DOHH2 (cell line): ENCODE results near the gene PRELID1.
A peak's percentile ranks its signal among the peaks of the same experiment; 100 is the strongest.

ENCODE experiments used
- H3F3A ChIP-seq: fragments of 200-600 bp; sonication (generic), shearing (Covaris generic); 2 replicates; pipeline ENCODE4 v1.6.0; 2016; ENCODE audit warnings: antibody characterized with exemption, mild to moderate bottlenecking; ENCODE audit not compliant: control insufficient read depth, insufficient read depth
- H3K27ac ChIP-seq: fragments of 200-600 bp; sonication (generic); 2 replicates; pipeline ENCODE4 v1.5.1; 2014; ENCODE audit warnings: low read depth, mild to moderate bottlenecking, low read length, moderate library complexity
- H3K27me3 ChIP-seq: fragments of 200-600 bp; sonication (generic); 2 replicates; pipeline ENCODE4 v1.6.1; 2014; ENCODE audit warnings: mild to moderate bottlenecking, low read length, mixed read lengths; ENCODE audit not compliant: control insufficient read depth
- H3K36me3 ChIP-seq: fragments of 200-600 bp; sonication (generic); 2 replicates; pipeline ENCODE4 v1.6.1; 2014; ENCODE audit warnings: mild to moderate bottlenecking, low read length, moderate library complexity, mixed read lengths; ENCODE audit not compliant: control insufficient read depth
- H3K4me1 ChIP-seq: fragments of 200-600 bp; sonication (generic); 2 replicates; pipeline ENCODE4 v1.6.1; 2014; ENCODE audit warnings: mild to moderate bottlenecking, low read length, mixed read lengths; ENCODE audit not compliant: control insufficient read depth
- H3K4me2 ChIP-seq: fragments of 200-600 bp; sonication (generic); 2 replicates; pipeline ENCODE4 v1.6.0; 2014; ENCODE audit warnings: mild to moderate bottlenecking, low read length, moderate library complexity
- H3K4me3 ChIP-seq: fragments of 200-600 bp; sonication (generic); 2 replicates; pipeline ENCODE4 v1.5.1; 2014; ENCODE audit warnings: mild to moderate bottlenecking, low read length, mixed read lengths
- H3K79me2 ChIP-seq: fragments of 200-600 bp; sonication (generic); 2 replicates; pipeline ENCODE4 v1.6.1; 2014; ENCODE audit warnings: mild to moderate bottlenecking, low read length, mixed read lengths; ENCODE audit not compliant: control insufficient read depth
- H3K9me2 ChIP-seq: fragments of 200-600 bp; sonication (generic); replicated peaks from 2 replicates; pipeline ENCODE4 v1.6.1; 2014; ENCODE audit warnings: mild to moderate bottlenecking, low read length, mixed read lengths; ENCODE audit not compliant: control insufficient read depth
- H3K9me3 ChIP-seq: fragments of 200-600 bp; sonication (generic); 2 replicates; pipeline ENCODE4 v1.6.1; 2014; ENCODE audit warnings: antibody characterized with exemption, low read length, mixed read lengths; ENCODE audit not compliant: control insufficient read depth, insufficient read depth
- H4K20me1 ChIP-seq: fragments of 200-600 bp; sonication (generic); 2 replicates; pipeline ENCODE4 v1.6.0; 2014; ENCODE audit warnings: low read depth, mild to moderate bottlenecking, antibody characterized with exemption, low read length, moderate library complexity; ENCODE audit not compliant: control insufficient read depth, insufficient read depth
- EZH2phosphoT487 ChIP-seq: fragments of 200-600 bp; sonication (generic); IDR thresholded peaks from 2 replicates; pipeline ENCODE4 v1.6.1; 2017; ENCODE audit warnings: borderline replicate concordance, mild to moderate bottlenecking, antibody characterized with exemption, low read length, moderate library complexity, mixed read lengths
- TF ChIP-seq, protein P1 (sequence below): fragments of 200-600 bp; sonication (generic); IDR thresholded peaks from one replicate; pipeline ENCODE4 v1.5.1; 2014; ENCODE audit warnings: antibody characterized with exemption, mild to moderate bottlenecking, low read depth, low read length; ENCODE audit not compliant: poor library complexity, severe bottlenecking

PRELID1 gene

GRCh38 chr5:177350776-177351391 is 47.3 kb downstream of the PRELID1 start:
- H3K27ac ChIP-seq = peak overlapping the region; percentile 90
- H3K79me2 ChIP-seq = peaks cover 56% of the 10 kb centered on the region
- peaks cover 19% of the 10 kb centered on the region; the same call in 1 of the 2 replicates for H4K20me1 ChIP-seq
- peaks cover 43% of the 10 kb centered on the region for H3K36me3 ChIP-seq
- H3K4me3 ChIP-seq = peak overlapping the region; percentile 89
- peaks cover 36% of the 10 kb centered on the region for H3K4me1 ChIP-seq
- peaks cover 4% of the 10 kb centered on the region; the same call in 1 of the 2 replicates for H3K9me3 ChIP-seq
- no peak for TF ChIP-seq EZH2phosphoT487
- TF ChIP-seq, protein P1, sequence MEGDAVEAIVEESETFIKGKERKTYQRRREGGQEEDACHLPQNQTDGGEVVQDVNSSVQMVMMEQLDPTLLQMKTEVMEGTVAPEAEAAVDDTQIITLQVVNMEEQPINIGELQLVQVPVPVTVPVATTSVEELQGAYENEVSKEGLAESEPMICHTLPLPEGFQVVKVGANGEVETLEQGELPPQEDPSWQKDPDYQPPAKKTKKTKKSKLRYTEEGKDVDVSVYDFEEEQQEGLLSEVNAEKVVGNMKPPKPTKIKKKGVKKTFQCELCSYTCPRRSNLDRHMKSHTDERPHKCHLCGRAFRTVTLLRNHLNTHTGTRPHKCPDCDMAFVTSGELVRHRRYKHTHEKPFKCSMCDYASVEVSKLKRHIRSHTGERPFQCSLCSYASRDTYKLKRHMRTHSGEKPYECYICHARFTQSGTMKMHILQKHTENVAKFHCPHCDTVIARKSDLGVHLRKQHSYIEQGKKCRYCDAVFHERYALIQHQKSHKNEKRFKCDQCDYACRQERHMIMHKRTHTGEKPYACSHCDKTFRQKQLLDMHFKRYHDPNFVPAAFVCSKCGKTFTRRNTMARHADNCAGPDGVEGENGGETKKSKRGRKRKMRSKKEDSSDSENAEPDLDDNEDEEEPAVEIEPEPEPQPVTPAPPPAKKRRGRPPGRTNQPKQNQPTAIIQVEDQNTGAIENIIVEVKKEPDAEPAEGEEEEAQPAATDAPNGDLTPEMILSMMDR = no peak
- H3K9me2 ChIP-seq = no peaks in the 10 kb centered on the region
- 0 out of 2 replicates have a peak, but pooled peaks cover 3% of the 10 kb centered on the region for H3F3A ChIP-seq
- H3K4me2 ChIP-seq = peak overlapping the region; percentile 71
- no peaks in the 10 kb centered on the region for H3K27me3 ChIP-seq

- Histone ChIP-seq H3K79me2 (peaks cover 48% of the 10 kb centered on the region), H3K9me2 (no peaks in the 10 kb centered on the region), H4K20me1 (peaks cover 19% of the 10 kb centered on the region; the same call in 1 of the 2 replicates), H3K4me3 (peak within 1 kb of the TSS; percentile 89), H3K4me1 (peaks cover 44% of the 10 kb centered on the region), H3K9me3 (peaks cover 4% of the 10 kb centered on the region; the same call in 1 of the 2 replicates), H3K27ac (peak within 1 kb of the TSS; percentile 90), H3F3A (0 out of 2 replicates have a peak, but pooled peaks cover 4% of the 10 kb centered on the region), H3K4me2 (peak within 1 kb of the TSS; percentile 71), H3K36me3 (peaks cover 35% of the 10 kb centered on the region), H3K27me3 (no peaks in the 10 kb centered on the region)
- no peak for TF ChIP-seq EZH2phosphoT487
- TF ChIP-seq, protein P1 = no peak
Observed at GRCh38 chr5:177351392-177352329, 48.1 kb downstream of the PRELID1 start, which contains the start of gene LMAN2. Gene LMAN2 (minus strand): TSS chr5:177351668. CDS start chr5:177351647, 21 bp downstream.

GRCh38 chr5:177353093-177353492 is 49.5 kb downstream of the PRELID1 start:
- no peak overlapping the region for H3K4me2 ChIP-seq
- H3K9me2 ChIP-seq = no peaks in the 10 kb centered on the region
- no peak for TF ChIP-seq EZH2phosphoT487
- TF ChIP-seq, protein P1 = no peak
- H3K79me2 ChIP-seq = peaks cover 36% of the 10 kb centered on the region
- H3F3A ChIP-seq = 0 out of 2 replicates have a peak, but pooled peaks cover 2% of the 10 kb centered on the region
- peaks cover 23% of the 10 kb centered on the region for H3K36me3 ChIP-seq
- H3K9me3 ChIP-seq = peaks cover 4% of the 10 kb centered on the region; the same call in 1 of the 2 replicates
- H4K20me1 ChIP-seq = peaks cover 15% of the 10 kb centered on the region; the same call in 1 of the 2 replicates
- H3K4me1 ChIP-seq = peaks cover 49% of the 10 kb centered on the region
- H3K27me3 ChIP-seq = no peaks in the 10 kb centered on the region
- H3K4me3 ChIP-seq = no peak overlapping the region
- H3K27ac ChIP-seq = no peak overlapping the region
